ENCODE results near the gene KCNIP4.

KCNIP4 gene

DNA sequence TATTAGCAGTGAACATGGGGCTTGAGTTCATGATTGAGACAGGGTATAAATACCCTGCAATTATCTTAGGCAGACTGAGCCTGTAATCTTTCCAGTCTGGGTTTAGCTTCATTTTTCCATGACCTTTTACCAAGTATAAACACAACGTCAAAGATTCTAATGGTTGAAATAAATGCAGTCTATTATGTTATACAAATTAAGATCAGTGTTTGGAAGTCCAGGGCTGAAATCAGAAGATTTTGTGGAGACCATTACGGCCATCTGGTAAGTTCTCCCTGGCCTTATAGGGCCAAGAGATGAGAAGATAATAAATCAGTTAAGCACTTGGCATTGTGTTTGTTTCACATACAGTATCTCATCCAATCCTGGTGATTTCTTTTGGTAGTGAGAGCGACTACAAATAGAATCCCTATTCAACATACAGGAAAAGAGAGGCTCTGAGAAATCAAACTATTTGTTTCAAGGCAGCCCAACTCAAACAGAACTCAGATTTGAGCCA, 822.5 kb downstream of the KCNIP4 start:
- H3K4me3 Mint-ChIP-seq: no peak overlapping the region
- DNase-seq: no peak
- H3K9me3 Mint-ChIP-seq: no peaks in the 10 kb centered on the region
- no peaks in the 10 kb centered on the region for H3K36me3 Mint-ChIP-seq (ENCODE audit: low read depth)
- no peaks in the 10 kb centered on the region for H3K4me1 Mint-ChIP-seq
- H3K27me3 Mint-ChIP-seq (ENCODE audit: low read depth, poor library complexity): peaks cover 8% of the 10 kb centered on the region
- TF ChIP-seq, protein P1, sequence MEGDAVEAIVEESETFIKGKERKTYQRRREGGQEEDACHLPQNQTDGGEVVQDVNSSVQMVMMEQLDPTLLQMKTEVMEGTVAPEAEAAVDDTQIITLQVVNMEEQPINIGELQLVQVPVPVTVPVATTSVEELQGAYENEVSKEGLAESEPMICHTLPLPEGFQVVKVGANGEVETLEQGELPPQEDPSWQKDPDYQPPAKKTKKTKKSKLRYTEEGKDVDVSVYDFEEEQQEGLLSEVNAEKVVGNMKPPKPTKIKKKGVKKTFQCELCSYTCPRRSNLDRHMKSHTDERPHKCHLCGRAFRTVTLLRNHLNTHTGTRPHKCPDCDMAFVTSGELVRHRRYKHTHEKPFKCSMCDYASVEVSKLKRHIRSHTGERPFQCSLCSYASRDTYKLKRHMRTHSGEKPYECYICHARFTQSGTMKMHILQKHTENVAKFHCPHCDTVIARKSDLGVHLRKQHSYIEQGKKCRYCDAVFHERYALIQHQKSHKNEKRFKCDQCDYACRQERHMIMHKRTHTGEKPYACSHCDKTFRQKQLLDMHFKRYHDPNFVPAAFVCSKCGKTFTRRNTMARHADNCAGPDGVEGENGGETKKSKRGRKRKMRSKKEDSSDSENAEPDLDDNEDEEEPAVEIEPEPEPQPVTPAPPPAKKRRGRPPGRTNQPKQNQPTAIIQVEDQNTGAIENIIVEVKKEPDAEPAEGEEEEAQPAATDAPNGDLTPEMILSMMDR (IDR thresholded peaks at IDR 0.05): no peak
- no peak overlapping the region for H3K27ac Mint-ChIP-seq

DNA sequence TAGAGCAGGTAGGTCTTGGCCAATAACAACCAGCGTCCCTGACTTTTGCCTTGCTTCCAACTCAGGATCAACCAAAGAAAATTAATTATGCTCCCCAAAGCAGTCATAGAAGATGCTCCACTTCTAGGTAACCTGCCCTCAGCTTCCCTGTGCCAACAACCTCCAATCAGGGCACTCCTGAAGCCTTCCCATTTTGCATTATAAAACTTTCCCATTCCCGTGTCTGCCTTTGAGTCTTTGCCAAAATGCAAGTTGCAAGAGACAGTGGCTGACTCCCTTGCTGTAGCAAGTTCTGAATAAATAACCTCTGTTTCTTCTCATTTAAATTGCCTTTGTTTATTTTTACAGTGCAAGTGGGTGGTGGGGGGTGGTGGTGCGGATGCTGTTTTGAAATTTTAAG, 830.3 kb downstream of the KCNIP4 start:
- H3K4me3 Mint-ChIP-seq: no peak overlapping the region
- no peaks in the 10 kb centered on the region for H3K4me1 Mint-ChIP-seq
- no peaks in the 10 kb centered on the region for H3K9me3 Mint-ChIP-seq
- DNase-seq: no peak
- H3K36me3 Mint-ChIP-seq (ENCODE audit: low read depth): no peaks in the 10 kb centered on the region
- TF ChIP-seq, protein P1 (IDR thresholded peaks at IDR 0.05): no peak
- H3K27ac Mint-ChIP-seq: no peak overlapping the region
- no peaks in the 10 kb centered on the region for H3K27me3 Mint-ChIP-seq (ENCODE audit: low read depth, poor library complexity)

DNA sequence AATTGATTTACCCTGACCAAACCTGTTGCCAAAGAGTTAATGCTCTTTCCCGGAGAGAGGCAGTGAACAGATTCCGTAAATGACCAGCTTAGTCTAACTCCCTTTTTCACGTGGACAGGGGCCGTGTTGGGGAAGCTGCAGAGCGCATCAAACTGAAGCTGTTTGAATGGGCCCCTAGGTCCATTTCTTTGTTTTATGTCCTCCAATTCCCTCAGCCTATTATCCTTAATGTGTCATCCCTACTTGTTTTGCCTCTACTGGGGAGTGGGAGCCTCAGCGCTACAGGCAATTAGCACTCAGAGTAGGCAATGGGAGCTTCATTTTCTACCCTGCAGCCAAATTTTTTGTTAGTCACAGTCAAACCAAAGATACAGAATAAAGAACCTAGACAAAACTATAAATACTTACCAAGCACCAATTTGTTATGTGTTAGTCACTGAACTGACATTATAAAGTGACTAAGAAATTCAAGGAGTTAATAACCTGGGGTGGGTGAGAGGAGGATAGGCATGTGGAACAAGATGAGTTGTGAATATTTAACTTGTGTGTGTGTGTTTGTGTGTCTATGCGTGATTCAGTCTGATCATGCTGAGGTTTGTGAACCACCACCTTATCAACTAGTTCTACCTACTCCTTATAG, 830.9 kb downstream of the KCNIP4 start:
- H3K4me3 Mint-ChIP-seq: no peak overlapping the region
- H3K4me1 Mint-ChIP-seq: no peaks in the 10 kb centered on the region
- no peaks in the 10 kb centered on the region for H3K27me3 Mint-ChIP-seq (ENCODE audit: low read depth, poor library complexity)
- TF ChIP-seq, protein P1 (IDR thresholded peaks at IDR 0.05): no peak
- no peak overlapping the region for H3K27ac Mint-ChIP-seq
- no peaks in the 10 kb centered on the region for H3K36me3 Mint-ChIP-seq (ENCODE audit: low read depth)
- no peaks in the 10 kb centered on the region for H3K9me3 Mint-ChIP-seq
- no peak for DNase-seq

DNA sequence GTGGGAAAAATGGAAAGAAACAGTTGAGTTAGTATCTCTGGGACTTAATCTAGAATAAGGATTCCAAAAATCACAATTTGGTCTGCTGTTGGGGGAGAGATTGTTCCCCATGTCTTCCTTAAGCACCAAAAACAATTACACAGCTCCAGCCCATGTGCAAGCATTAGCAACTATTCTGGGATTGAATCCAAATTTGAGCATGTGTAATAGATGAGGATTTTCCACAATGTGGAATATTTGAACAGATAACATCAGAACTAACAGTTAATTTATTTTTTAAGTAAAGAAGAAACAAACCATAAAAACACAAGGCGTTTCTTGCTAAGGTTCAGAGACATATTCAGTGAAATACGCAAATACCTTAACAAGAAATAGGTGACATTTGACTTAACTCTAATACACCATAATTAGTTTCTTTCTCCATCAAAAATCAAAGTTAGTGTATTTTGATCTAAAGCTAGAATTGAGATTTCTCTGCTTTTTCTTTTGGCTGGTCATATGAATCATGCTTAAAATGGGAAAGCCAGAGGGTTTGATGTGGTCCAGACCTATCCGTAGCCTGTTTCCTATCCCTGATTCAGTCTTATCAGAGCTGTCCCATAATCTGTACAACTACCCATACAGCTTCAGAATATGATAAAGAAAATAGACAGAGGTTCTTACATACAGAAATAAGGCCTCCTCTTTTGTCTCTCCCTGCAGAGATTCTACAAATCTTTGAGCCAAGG, 834.9 kb downstream of the KCNIP4 start:
- no peak for DNase-seq
- Mint-ChIP-seq H3K36me3 (ENCODE audit: low read depth) (no peaks in the 10 kb centered on the region), H3K4me3 (no peak overlapping the region), H3K27ac (no peak overlapping the region), H3K27me3 (ENCODE audit: low read depth, poor library complexity) (peaks cover 3% of the 10 kb centered on the region), H3K9me3 (peaks cover 11% of the 10 kb centered on the region), H3K4me1 (no peaks in the 10 kb centered on the region)
- TF ChIP-seq, protein P1 (IDR thresholded peaks at IDR 0.05): no peak

DNA sequence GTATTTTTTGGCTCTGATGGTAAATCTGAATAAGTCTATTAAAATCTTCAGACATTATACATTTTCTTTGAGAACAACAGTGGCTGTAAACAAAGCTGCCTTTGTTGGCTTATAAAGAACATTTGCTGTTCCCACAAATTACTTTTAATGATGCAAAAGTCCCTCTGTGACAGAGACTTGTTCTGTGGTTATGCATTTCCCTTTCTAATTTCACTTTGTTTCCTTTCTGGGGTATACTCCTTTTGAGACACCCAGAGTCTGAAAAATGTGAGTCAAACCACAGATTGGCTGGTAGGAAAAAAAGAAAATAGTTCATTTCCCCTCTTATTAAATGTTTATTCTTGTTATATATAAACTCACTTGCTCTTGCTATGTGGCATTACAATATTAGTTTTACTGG, 845.9 kb downstream of the KCNIP4 start:
- Mint-ChIP-seq H3K4me1 (no peaks in the 10 kb centered on the region), H3K27me3 (ENCODE audit: low read depth, poor library complexity) (no peaks in the 10 kb centered on the region)

More for the DNA sequence above, 845.9 kb downstream of the KCNIP4 start:
- TF ChIP-seq, protein P1 (IDR thresholded peaks at IDR 0.05): no peak
- peaks cover 17% of the 10 kb centered on the region for H3K9me3 Mint-ChIP-seq
- no peak overlapping the region for H3K4me3 Mint-ChIP-seq
- no peak overlapping the region for H3K27ac Mint-ChIP-seq
- DNase-seq: no peak
- H3K36me3 Mint-ChIP-seq (ENCODE audit: low read depth): no peaks in the 10 kb centered on the region

Data from nephron progenitor cell (in vitro differentiated cells).